22Rv1 (cell line): Measurements from ENCODE around the gene SLC44A5.
A peak's percentile ranks its signal among the peaks of the same experiment; 100 is the strongest.
"Not testable (repeated sequence)": the region's sequence is repeated elsewhere in the genome, so short reads cannot be mapped to it uniquely, and the experiment has no call there.

Experiments used
- H3K27ac ChIP-seq: fragments of 450-650 bp; 2 replicates; pipeline ENCODE4 v1.5.1; 2017
- ZFX ChIP-seq: fragments of 450-650 bp; IDR thresholded peaks from 2 replicates; pipeline ENCODE4 v1.6.1; 2017; ENCODE audit warnings: antibody characterized with exemption, borderline replicate concordance
- TF ChIP-seq, protein P1 (sequence below): fragments of 450-650 bp; IDR thresholded peaks from 2 replicates; pipeline ENCODE4 v1.5.1; 2017; ENCODE audit warnings: mild to moderate bottlenecking

SLC44A5 gene

DNA sequence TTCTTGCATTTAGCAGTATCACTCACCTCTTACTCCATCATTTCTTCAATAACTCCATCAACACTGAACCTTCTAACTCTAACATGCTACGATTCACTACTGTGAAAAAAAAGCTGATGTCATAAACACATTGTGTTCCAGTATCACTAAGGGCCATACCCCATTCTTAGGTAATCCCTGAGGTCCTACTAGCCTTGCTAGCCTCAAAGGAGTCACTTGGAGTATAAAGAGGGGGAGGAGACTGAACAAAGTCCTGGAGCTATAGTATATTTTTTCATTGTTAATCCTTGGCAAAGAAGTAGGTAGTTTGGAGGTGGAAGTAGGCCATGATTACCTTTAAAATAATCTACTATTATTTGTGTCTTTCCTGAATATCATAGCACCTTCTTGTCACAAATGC, at the start of gene SLC44A5:
Gene SLC44A5, minus strand, starts transcription at position 101 of the 400 bp plus-strand sequence. CDS start 69,667 bp downstream, outside the sequence.
- H3K27ac ChIP-seq = no peak within 1 kb of the TSS
- TF ChIP-seq, protein P1, sequence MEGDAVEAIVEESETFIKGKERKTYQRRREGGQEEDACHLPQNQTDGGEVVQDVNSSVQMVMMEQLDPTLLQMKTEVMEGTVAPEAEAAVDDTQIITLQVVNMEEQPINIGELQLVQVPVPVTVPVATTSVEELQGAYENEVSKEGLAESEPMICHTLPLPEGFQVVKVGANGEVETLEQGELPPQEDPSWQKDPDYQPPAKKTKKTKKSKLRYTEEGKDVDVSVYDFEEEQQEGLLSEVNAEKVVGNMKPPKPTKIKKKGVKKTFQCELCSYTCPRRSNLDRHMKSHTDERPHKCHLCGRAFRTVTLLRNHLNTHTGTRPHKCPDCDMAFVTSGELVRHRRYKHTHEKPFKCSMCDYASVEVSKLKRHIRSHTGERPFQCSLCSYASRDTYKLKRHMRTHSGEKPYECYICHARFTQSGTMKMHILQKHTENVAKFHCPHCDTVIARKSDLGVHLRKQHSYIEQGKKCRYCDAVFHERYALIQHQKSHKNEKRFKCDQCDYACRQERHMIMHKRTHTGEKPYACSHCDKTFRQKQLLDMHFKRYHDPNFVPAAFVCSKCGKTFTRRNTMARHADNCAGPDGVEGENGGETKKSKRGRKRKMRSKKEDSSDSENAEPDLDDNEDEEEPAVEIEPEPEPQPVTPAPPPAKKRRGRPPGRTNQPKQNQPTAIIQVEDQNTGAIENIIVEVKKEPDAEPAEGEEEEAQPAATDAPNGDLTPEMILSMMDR = no peak
- TF ChIP-seq ZFX = no peak

DNA sequence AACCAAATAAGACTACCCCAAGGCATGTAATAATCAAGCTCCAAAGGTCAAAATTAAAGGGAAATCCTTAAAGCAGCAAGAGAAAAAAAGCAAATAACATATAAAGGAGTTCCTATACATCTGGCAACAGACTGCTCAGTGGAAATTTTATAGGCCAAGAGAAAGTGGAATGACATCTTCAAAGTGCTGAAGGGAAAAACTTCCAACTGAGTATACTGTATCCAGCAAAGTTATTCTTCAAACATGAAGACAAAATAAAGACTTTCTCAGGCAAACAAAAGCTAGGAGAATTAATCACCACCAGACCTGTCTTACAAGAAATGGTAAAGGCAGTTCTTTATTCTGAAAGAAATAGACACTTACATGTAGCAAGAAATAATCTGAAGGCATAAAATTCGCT, 45.0 kb upstream of the SLC44A5 start:
- H3K27ac ChIP-seq = no peak overlapping the region
- no peak for TF ChIP-seq ZFX
- TF ChIP-seq, protein P1 = no peak

DNA sequence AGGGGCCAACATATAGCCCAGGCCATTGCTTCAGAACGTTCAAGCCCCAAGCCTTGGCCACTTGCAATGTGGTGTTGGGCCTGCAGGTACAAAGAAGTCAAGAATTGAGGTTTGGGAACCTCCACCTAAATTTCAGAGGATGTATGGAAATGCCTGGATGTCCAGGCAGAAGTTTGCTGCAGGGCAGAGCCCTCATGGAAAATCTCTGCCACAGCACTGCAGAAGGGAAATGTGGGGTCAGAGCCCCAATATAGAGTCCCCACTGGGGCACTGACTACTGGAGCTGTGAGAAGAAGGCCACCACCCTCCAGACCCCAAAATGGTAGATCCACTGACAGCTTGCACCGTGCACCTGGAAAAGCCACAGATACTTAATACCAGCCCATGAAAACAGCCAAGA, 36.3 kb upstream of the SLC44A5 start:
- not testable (repeated sequence) for H3K27ac ChIP-seq

DNA sequence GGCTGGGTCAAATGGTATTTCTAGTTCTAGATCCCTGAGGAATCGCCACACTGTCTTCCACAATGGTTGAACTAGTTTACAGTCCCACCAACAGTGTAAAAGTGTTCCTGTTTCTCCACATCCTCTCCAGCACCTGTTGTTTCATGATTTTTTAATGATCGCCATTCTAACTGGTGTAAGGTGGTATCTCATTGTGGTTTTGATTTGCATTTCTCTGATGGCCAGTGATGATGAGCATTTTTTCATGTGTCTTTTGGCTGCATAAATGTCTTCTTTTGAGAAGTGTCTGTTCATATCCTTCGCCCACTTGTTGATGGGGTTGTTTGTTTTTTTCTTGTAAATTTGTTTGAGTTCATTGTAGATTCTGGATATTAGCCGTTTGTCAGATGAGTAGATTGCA, 34.2 kb upstream of the SLC44A5 start:
- H3K27ac ChIP-seq = not testable (repeated sequence)

DNA sequence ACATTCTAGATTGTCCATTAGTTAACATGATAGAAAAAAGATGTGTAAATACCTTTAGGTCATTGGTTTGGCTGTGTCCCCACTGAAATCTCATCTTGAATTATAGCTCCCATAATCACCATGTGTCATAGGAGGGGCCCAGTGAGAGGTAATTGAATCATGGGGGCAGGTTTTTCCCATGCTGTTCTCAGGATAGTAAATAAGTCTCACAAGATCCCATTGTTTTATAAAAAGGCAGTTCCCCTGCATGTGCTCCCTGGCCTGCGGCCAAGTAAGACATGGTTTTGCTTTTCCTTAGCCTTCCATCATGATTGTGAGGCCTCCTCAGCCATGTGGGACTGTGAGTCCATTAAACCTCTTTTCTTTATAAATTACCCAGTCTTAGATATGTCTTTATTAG, 32.5 kb upstream of the SLC44A5 start:
- TF ChIP-seq ZFX = no peak
- TF ChIP-seq, protein P1 = no peak
- no peak overlapping the region for H3K27ac ChIP-seq

DNA sequence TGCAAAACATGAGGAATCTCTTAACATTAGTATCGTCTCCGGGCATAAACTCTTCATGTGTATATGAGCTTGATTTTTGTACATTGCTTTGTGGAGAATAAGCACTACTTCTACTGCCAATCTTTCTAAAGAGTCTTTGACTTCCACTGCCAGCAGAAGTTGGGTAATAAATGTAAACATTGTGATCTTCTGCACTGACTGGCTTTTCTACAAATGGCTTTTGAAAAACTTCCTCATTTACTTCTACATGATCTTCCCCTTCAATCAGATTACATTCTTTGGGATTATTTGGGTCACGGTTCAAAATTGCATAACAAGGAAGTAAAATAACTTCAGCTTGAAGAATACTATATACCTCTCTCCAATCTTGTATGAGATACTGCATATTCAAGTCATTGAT, 30.4 kb upstream of the SLC44A5 start:
- H3K27ac ChIP-seq = no peak overlapping the region
- TF ChIP-seq, protein P1 = no peak
- no peak for TF ChIP-seq ZFX

DNA sequence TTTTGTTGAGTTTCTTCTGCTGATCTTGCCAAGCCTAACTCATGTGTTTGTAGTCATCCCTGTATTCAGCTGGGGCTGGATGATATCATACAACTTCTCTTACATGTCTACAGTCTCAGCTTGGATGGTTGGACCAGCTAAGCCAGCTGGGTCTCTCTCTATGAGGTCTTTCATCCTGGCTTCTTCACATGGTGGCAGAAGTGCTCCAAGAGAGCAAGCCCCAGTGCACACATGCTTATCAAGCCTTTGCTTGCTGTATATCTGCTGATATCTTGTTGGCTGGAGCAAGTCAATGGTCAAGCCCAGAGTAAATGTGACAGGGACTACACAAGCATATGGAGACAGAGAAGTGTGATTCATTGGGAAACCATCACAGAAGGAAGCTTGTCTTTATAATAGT, 29.2 kb upstream of the SLC44A5 start:
- TF ChIP-seq, protein P1 = no peak
- no peak for TF ChIP-seq ZFX
- H3K27ac ChIP-seq = no peak overlapping the region

DNA sequence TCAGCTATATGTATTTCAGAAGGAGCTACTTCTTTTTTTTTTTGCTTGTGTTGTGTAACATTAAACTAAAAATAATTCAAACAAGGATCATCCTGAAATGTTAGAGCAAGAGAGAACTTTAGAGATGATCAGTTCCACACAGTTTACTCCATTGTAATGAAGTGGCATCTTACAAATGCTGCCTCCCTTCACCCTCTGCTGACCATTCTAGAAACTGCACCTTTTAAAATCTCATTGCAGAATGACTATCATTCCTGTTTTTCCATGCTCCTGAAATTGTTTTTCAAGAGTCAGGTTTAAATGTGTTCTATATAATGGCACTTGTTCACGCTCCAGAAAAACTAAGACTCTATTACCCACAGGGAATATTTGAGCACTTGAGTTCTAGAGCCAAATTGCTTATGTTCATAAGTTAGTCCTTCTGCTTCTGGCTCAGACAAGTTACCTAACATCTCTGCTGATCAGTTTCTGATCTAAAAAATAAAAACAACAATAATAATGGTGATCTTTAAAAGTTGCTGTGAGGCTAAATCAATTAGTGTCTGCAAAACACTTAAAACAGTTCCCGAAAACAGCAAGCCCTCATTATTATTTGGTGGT, 21.5 kb upstream of the SLC44A5 start:
- H3K27ac ChIP-seq = no peak overlapping the region
- TF ChIP-seq, protein P1 = peak; percentile 87
- TF ChIP-seq ZFX = no peak
